ENCODE measurements around the gene JOSD1.

GRCh38 chr22:38741576-38741975 is 40.8 kb upstream of the JOSD1 start:
- TF ChIP-seq CTCF (IDR thresholded peaks at IDR 0.05) (no peak), POLR2A (IDR thresholded peaks at IDR 0.05) (no peak)

All from vagina (tissue), 2 donors.